HG03196 (cell line): ENCODE data around the gene PAPOLG.
"Not testable (repeated sequence)": the region's sequence is repeated elsewhere in the genome, so short reads cannot be mapped to it uniquely, and the experiment has no call there.

Experiments used
- ATAC-seq: cut with Tn5 transposase; IDR thresholded peaks from one replicate; pipeline ENCODE4 v1.9.1; 2021; ENCODE audit not compliant: unreplicated experiment

The PAPOLG gene

DNA sequence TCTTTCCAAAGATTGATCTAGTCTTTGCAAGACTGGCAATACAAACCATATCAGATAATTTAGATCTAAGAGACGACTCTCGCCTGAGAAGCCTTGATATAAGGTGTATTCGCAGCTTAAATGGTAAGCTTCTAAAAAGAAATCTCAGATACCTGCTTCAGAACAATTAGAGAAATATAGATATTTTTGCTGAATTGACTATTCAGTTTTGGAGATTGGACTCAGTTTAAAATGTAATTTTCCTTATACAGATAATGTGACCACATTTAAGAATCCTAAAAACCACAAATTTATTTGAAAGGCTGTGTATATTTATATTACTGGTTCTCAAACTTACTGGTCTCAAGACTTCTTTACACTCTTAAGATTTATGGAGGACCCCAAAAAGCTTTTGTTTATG is 15.4 kb downstream of the PAPOLG start:
- ATAC-seq: no peak

DNA sequence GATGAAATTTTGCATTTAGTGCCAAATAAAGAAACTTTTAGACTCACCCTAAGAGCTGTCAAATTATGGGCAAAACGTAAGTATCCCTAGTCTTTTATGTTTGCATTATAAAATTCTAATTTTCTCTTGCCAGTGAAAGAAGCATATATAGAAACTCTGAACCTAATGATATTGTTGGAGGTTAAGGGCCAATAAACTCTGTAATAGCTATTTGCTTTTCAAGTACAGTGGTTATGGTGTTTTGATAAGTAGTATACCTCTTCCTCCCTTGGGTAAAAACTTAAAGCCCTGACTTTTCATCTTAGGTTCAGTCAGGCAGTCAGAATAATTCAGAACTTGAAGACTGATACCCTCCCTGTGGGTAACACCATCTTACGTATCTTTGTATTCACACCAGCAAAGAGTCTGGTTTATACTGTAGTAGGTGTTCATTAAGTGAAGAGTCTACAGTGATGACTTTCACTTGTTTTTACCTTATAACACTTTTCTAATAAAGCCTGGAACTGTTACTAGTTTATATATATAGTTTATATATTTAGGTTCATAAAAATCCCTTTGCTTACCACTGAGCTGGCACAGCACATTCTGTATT is 19.1 kb downstream of the PAPOLG start:
- no peak for ATAC-seq

DNA sequence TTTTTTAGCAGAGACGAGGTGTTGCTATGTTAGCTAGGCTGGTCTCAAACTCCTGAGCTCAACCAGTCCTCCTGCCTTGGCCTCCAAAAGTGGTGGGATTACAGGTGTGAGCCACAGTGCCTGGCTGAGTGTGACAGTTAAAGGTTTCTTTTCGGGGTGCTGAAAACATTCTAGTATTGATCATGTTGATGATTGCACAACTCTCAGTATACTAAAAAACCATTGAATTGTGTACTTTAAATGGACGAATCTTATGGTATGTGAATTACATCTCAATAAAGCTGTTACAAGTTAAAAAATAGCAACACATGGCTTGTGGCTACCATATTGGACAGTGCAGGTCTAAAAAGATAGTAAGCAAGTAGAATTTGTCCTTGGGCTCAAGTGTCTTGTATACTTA is 22.3 kb downstream of the PAPOLG start:
- ATAC-seq: no peak

DNA sequence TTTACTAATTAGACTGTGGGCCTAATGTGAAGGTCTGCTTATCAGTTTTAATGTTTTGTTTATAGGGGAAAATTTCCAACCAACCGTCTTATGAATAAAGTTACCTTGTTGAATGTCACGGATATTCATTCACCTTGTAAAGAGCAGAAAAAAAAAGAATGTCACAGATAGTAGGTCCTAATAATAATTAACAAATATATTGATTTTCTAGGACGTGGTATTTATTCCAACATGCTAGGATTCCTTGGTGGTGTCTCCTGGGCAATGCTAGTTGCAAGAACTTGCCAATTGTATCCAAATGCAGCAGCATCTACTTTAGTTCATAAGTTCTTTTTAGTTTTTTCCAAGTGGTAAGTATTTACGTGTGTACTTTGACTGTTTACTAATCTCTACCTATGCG is 23.4 kb downstream of the PAPOLG start:
- no peak for ATAC-seq

DNA sequence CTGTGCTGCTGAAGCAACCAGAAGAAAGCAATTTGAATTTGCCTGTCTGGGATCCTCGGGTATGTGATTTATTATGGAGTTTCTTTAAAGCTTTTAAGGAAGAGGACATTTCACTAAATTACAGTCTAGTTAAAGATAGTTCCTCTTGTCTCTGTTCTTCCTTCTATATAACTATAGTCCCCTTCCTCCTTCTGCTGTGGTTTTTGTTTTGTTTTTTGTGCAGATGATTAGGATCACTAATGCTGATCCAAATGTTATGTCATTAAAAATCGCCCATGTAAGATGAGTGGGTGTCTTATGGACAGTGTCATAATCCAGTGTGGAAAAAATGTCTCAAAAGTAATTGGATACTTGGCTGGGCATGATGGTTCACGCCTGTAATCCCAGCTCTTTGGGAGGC is 24.7 kb downstream of the PAPOLG start:
- no peak for ATAC-seq

DNA sequence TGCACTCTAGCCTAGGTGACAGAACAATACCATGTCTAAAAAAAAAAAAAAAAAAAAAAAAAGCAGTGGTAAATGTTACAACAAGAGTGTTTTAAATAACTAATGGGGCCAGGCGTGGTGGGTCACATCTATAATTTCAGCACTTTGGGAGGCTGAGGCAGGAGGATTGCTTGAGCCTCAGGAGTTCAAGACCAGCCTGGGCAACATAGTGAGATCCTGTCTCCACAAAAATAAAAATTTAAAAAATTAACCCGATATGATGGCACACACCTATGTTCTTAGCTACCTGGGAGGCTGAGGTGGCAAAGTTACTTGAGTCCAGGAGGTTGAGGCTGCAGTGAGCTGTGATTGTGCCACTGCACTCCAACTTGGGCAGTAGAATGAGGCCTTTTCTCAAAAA is 37.1 kb downstream of the PAPOLG start:
- ATAC-seq: no peak

DNA sequence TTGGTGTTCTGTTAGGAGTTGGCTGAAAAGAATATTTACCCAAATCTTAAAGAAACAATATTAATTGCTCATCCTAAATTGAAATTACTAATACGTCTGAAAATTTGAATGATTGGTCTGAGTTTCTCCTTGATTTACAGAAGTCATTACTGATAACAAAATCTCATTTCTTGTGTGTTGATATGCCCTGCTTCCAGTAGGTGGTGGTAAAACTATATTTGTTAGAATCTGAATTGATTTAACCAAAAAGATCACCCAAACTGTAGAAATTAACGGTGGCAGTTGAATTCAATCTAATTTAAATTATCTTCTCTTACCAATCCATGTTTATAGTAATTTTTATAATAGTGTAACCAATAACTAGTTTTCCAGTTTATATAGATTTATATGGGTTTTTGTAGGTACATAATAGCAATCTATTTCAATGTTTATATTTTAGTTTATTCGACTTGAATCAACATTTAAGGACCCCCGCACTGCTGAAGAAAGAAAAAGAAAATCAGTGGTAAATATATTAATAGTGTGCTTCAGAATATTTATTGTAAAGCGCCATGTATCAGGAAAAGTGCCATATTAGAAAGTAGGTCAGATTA is 38.3 kb downstream of the PAPOLG start:
- ATAC-seq: no peak

DNA sequence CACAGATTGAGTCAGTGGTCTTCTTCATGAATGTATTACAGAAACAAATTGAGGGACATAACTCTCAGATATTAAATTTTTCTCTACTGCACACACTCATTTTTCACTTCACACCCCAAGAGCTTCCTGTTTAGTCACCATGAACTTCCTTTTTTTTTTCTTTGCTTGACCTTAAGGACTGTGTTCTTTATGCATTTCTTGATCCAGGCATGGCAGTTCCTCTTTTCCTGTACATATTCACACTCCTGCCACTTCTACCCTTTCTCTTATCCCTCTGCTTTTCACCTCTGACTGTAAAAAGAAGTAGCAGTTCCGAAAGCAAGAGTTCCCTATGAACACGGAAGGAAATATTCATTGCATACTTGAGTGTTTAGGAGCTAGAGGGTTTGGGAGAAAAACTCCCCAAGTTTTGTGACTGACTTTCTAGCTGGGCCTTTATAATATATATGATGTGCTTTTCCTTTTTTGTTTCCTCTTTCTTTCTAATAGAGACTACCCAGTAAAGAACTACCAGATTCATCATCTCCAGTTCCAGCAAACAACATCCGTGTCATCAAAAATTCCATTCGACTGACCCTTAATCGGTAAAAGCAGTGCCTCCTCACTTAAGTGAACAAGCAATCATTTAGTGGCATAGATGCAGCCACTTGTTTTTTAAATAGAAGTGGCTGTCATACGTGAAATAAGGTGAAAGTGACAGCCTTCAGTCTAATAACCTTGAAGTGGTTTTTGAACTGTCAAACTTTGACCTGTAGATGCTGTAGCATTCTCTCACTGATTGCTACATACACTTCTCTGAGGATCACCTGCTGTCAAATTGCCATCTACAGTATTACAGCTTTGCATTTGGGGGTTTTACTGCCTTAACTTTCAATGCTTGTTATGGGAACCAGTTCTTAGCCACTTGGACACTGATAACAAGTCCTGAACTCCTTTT is 40.8 kb downstream of the PAPOLG start:
- no peak for ATAC-seq

DNA sequence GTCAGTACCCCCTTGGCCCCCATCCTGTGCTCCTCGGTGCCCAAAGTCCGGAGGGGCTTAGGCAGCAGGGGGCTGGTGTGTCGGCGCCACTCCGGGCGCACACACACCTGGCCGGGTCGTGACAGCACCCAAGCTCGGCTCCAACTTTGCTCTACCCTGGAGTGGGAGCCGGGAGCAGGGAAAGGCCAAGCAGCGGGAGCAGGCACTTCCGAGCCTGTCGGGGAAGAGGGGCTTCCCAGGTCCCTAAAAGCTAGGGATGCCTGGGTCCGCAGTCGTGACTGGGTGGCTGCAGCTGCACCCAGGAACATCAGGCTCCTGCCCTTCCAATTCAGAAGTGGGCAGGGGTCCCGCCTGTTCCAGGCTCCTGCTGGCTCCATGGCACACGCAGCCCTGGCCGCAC is 48.4 kb downstream of the PAPOLG start:
- no peak for ATAC-seq

DNA sequence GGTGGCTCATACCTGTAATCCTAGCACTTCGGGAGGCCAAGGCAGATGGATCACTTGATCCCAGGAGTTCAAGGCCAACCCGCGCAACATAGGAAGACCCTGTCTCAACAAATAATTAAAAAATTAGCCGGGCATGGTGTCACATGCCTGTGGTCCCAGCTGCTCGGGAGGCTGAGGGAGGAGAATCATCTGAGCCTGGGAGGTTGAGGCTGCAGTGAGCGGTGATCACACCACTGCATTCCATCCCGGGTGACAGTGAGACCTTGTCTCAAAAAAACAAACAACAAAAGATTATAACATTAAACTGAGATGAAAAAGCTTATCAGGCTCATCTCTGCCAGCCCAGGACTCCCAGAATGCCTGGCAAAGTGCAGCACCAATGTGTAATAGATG is 50.5 kb downstream of the PAPOLG start:
- no peak for ATAC-seq

DNA sequence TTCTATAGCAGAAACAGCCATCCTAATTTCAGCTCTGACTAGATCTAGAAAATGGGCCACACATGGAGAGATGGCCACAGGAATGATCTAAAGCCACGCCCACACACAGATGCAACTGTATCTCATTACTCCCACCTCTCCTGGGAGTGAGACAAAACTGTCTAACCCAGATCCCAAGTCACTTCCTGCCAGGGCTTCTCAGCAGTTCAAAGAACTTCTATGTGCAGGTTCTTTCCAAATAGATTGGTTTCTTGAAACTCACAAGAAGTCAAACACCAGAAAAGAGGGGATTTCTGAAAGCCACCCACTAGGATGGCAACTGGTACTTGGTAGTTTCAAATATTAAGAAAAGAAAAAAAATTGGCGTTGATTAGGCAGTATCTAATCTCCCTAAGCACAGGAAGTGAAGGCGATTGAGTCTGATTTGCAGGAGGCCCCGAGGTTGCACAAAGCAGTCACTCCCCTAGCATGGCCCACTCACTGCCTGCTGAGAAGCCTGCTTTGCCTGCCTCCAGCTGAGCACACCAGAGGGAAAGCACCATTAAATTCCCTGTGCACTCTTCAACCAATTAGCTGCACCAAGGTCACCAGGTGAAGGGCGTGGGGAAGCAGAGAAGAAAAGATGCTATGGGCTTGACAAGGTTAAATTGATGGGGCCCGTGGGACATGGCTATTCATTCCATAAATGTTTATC is 51.1 kb downstream of the PAPOLG start:
- peak; percentile 67 for ATAC-seq

DNA sequence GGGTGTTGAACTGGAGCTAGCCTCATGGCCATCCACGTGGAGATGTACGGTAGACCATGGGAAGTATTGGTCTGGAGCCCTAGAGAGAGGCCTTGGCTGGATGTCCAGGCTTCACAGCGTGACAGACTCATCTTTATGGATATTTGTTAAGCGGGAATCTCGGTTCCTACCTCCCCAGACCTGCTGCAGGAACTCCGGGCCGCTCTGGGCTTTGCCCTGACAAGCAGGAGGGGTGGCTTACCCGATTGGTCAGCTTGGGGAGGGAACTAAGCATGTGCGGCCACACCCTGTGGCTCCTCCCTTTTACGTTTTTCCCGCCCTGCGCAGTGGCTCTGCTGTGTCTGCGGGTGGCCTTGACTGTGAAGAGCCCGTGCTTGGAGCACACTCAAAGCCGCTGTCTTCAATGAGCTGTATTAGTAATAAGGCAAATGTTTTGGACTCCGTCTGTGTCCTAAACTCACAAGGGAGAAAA is 52.3 kb downstream of the PAPOLG start:
- ATAC-seq: no peak

DNA sequence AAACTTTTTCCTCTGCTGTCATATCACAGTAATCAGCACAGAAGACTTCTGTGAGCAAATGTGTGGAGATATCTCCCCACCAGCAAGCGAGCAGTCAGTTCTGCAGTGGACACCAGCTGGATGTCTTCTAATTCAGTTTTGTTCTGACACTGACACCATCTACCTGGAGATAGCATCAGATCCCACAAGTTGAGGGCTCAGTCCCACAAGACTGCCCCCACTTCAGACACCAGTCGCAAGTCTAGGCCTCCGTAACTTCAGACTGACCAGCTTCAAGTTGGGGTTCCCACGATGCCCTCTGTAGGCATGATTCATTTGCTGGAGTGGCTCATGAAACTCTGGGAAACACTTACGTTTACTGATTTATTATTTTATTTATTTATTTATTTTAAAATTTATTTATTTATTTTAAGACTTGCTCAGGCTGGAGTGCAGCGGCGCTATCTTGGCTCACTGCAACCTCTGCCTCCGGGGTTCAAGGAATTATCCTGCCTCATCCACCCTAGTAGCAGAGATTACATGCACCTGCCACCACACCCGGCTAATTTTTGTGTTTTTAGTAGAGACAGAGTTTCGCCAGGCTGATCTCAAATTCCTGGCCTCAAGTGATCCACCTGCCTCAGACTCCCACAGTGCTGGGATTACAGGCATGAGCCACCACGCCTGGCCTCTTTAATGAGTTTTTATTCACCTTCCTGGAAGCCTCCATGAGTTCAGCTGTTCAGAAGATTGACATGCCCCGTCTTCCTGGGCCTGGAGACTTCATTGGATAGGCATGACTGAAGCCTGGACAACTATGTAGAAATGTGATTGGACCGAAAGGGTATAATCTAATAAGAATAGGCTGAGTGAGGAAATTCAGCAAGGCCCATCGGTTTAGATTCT is 55.7 kb downstream of the PAPOLG start:
- no peak for ATAC-seq

DNA sequence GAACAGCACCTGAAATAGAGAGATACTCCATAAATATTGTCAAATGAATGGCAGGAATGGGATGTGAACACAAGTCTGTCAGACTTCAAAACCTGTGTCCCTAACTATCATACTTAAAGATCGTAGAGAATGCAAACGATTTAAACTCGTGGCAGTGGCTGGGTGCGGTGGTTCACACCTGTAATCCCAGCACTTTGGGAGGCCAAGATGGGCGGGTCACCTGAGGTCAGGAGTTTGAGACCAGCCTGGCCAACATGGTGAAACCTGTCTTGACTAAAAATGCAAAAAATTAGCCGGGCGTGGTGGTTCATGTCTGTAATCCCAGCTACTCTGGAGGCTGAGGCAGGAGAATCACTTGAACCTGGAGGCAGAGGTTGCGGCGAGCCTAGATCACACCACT is 61.1 kb downstream of the PAPOLG start:
- ATAC-seq: not testable (repeated sequence)

DNA sequence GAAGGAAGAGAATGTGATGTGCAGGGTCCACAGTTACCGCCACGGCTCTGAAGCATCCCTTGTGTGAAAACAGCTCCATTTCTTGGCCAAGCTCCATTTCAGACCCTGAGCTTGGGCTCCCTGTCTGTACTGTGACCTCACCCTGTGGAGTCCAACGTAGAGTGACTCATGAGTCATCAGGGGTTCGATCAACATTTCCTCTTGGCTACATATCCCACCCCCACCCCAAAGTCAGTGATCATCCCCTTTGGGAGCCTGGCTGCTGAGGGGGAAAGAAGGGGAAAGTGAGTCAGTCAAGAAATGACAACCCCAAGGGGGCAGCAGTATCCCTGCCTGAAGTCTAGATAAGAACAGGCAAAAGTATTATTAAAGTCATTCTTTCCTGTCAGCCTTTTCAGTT is 62.2 kb downstream of the PAPOLG start:
- ATAC-seq: no peak

DNA sequence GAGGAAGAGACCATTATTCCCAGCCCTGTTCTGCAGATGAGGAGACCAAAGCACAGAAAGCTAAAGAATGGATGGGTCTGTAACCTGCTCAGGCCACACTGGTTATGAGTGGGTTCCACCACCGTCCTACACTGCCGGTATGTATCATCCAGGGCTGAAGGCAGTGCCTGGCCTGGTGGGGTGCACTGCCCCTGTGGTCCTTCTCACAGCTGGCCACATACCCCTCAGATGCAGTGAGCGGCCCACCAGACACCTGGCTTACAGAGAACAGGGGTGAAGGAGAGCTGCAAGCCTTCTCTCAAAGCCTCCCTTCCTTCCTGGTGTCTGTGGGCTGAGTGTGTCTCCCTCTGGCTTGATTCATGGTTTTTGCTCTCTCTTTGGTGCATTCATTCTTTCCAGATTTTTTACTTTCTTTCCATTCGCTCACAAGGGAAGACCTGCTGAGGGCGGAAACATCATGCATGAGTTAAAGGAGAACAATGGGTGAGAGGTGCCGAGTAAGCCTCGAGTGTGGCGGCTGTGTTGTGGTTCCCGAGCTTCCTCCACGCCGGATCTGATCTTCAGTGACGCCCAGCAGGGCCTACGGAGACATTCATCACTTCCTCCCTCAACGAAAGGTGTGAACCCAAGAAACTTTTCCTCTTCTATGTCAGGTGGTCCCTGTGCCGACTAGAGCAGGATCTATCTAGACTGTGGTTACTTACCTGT is 63.2 kb downstream of the PAPOLG start:
- ATAC-seq: no peak

DNA sequence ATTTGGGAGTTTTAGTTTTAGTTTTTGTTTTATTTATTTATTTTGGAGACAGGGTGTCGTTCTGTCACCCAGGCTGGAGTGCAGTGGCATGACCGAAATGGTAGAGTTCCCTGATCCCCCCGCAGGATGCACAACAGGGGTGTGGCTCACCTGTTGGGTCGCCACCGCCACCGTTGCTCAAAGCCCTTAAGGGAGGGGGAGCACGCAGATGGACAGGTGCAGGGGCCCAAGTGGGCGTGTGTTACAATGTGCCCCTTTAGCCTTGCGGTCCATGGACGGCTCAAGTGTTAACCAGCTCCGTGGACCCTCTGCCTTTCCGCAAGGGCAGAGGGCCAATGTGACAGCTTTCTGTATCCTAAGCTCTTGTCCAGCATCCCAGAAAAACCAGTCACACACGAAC is 63.9 kb downstream of the PAPOLG start:
- ATAC-seq: no peak

DNA sequence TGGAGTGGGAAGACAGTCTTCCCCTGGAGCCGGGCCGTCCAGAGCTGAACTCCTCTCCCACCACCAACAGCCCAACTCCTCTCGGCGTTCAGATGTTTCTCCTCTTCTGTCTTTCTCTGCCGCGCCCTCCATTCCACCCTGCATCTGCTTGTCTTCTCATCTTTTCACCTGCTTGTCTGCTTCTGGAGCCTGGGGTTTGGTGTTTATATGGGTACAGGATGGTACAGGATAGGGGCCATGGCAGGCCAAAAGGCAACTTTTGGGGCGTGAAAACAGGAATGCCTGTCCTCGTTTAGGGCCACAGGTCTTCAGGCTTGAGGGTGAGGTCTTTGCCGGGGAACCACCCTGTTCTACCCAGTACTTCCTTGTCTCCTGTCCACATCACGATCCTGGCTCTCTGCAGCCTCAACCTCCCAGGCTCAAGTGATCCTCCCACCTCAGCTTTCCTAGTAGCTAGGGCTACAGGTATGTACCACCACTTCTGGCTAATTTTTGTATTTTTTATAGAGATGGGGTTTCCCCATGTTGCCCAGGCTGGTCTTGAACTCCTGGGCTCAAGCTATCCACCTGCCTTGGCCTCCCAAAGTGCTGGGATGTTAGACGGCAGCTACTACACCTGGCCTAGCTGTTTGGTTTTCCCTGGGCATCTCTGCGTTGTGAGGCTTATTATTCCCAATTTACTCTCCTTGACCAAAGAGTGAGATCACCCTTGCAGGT is 64.5 kb downstream of the PAPOLG start:
- no peak for ATAC-seq

DNA sequence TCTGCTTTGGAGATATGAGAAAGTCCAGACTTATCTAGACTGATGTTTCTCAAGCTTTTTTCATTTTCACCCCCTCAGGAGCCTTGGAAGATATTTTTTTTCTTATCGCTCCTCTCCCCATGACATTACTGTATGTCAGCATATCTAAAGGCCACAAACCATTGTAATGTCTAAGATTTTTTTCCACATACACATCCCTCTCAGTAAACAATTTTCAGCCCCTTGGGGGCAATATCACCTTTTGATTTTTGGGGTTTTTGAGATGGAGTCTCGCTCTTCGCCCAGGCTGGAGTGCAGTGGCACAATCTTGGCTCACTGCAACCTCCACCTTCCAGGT is 65.0 kb downstream of the PAPOLG start:
- no peak for ATAC-seq
